ENCODE results near the gene KPNA6. TPM values are rescaled to one million over a fixed set of nuclear protein-coding genes. Genes with fewer than 3 reads are reported as not detected.
"Not testable (repeated sequence)": the region's sequence is repeated elsewhere in the genome, so short reads cannot be mapped to it uniquely, and the experiment has no call there.

KPNA6 gene
- total RNA-seq, 1 experiment from 2014 or later = 86.9 TPM

DNA sequence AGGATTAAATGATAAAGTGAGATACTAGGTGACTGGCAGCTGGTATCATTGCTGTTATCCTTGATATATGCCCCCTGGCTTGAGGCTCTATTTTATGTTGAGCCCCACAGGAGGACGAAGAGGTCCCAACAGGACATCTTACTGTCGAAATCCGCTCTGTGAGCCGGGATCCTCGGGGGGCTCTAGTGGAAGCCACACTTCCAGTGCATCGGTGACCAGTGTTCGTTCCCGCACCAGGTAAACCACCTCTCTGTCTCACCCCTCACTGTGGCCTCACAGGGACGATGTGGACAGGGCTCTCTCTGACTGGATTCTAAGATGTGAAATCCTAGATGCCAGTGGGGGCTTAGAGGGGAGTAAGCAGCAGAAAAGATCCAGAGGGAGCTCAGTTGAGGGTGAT lies 33.0 kb upstream of the KPNA6 start:
- no peak overlapping the region for H3K27ac Mint-ChIP-seq (ENCODE audit: low read depth, unreplicated experiment)
- DNase-seq (ENCODE audit: unreplicated experiment) = no peak
- intact Hi-C loops (cut with micrococcal nuclease) = no loop called here

DNA sequence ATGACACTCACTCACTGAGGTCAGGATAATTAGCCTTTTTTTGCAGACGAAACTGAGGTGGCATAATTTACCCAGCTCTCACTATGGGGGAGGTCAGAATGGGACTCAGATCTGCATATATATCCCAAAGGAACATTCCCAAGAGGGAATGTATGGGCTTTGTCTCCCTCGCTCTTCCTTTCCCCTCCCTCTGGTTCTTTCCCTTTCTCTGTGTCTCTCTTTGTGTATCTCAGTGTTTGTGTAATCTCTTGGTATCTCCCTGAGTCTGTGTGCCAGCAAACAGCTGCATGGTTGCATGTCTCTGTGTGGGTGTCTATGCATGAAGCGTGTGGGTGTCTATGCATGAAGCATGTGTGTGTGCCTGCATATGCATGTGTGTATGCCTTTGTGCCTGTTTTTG lies 30.4 kb upstream of the KPNA6 start:
- Mint-ChIP-seq H3K9me3 (ENCODE audit: unreplicated experiment) (no peaks in the 10 kb centered on the region), H3K27me3 (ENCODE audit: insufficient read depth, unreplicated experiment) (no peaks in the 10 kb centered on the region), H3K27ac (ENCODE audit: low read depth, unreplicated experiment) (no peak overlapping the region), H3K36me3 (ENCODE audit: insufficient read depth, unreplicated experiment) (peaks cover 41% of the 10 kb centered on the region), H3K4me1 (ENCODE audit: insufficient read depth, unreplicated experiment) (peaks cover 8% of the 10 kb centered on the region), H3K4me3 (ENCODE audit: unreplicated experiment) (no peak overlapping the region)
- BruUV-seq (replicated peaks) = no TSS peak
- ChIA-PET CTCF (no interaction called here), POLR2A (no interaction called here)
- no peak for DNase-seq (ENCODE audit: unreplicated experiment)
- TF ChIP-seq, protein P1, sequence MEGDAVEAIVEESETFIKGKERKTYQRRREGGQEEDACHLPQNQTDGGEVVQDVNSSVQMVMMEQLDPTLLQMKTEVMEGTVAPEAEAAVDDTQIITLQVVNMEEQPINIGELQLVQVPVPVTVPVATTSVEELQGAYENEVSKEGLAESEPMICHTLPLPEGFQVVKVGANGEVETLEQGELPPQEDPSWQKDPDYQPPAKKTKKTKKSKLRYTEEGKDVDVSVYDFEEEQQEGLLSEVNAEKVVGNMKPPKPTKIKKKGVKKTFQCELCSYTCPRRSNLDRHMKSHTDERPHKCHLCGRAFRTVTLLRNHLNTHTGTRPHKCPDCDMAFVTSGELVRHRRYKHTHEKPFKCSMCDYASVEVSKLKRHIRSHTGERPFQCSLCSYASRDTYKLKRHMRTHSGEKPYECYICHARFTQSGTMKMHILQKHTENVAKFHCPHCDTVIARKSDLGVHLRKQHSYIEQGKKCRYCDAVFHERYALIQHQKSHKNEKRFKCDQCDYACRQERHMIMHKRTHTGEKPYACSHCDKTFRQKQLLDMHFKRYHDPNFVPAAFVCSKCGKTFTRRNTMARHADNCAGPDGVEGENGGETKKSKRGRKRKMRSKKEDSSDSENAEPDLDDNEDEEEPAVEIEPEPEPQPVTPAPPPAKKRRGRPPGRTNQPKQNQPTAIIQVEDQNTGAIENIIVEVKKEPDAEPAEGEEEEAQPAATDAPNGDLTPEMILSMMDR (IDR thresholded peaks at IDR 0.05; ENCODE audit: unreplicated experiment) = no peak
- intact Hi-C loops (cut with micrococcal nuclease) = no loop called here

More for the DNA sequence above, 33.0 kb upstream of the KPNA6 start:
- ChIA-PET CTCF (no interaction called here), POLR2A (interaction anchor here (0.6 to 3.7 kb wide), 4 partner anchors 14 to 125 kb away, joined by 3 to 60 read pairs (median 4); partner anchors contain the start of genes CCDC28B, KPNA6 and TXLNA)
- Mint-ChIP-seq H3K27me3 (ENCODE audit: insufficient read depth, unreplicated experiment) (no peaks in the 10 kb centered on the region), H3K4me1 (ENCODE audit: insufficient read depth, unreplicated experiment) (peaks cover 17% of the 10 kb centered on the region), H3K9me3 (ENCODE audit: unreplicated experiment) (no peaks in the 10 kb centered on the region), H3K36me3 (ENCODE audit: insufficient read depth, unreplicated experiment) (peaks cover 33% of the 10 kb centered on the region), H3K4me3 (ENCODE audit: unreplicated experiment) (no peak overlapping the region)
- no TSS peak for BruUV-seq (replicated peaks)
- TF ChIP-seq, protein P1 (IDR thresholded peaks at IDR 0.05; ENCODE audit: unreplicated experiment) = no peak

DNA sequence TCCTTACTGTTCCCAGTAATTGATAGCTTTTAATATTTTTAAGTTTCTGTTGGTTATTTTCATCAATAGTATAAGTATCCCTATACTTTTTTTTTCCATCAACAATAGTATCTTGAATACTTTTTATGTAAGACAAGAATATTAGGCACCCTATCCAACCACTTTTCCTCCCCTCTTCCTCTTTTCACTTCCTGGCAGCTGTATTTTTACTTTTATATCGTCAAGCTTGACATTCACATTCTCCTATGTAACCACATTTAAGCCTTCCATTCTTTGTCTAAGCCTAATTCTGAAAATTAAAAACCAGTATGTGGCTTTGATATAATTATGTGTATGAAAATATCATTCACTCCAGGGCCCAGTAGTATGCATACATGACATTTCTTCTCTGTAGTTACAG lies 25.8 kb upstream of the KPNA6 start:
- POLR2A ChIA-PET = no interaction called here
- CTCF ChIA-PET = interaction anchor here (1.0 kb wide), 1 partner anchor 19 kb away, joined by 3 read pairs; no protein-coding TSS in a partner anchor

DNA sequence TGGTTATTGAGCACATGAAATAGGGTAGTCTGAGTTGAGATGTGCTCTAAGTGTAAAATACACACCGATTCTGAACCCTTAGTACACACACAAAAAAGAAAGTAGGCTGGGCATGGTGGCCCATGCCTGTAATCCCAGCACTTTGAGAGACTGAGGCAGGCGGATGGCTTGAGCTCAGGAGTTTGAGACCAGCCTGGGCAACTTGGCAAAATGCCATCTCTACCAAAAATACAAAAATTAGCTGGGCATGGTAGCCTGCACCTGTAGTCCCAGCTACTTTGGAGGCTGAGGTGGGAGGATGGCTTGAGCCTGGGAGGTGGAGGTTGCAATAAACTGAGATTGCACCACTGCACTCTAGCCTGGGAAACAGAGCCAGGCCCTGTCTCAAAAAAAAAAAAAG lies 21.5 kb upstream of the KPNA6 start:
- intact Hi-C loops (cut with micrococcal nuclease); BruUV-seq (replicated peaks); POLR2A ChIA-PET; H3K27ac Mint-ChIP-seq (ENCODE audit: low read depth, unreplicated experiment); H3K4me3 Mint-ChIP-seq (ENCODE audit: unreplicated experiment); H3K4me1 Mint-ChIP-seq (ENCODE audit: insufficient read depth, unreplicated experiment); DNase-seq (ENCODE audit: unreplicated experiment); H3K9me3 Mint-ChIP-seq (ENCODE audit: unreplicated experiment); H3K27me3 Mint-ChIP-seq (ENCODE audit: insufficient read depth, unreplicated experiment): not testable (repeated sequence)
- peaks cover 48% of the 10 kb centered on the region for H3K36me3 Mint-ChIP-seq (ENCODE audit: insufficient read depth, unreplicated experiment)
- CTCF ChIA-PET = interaction anchor here (0.6 to 2.0 kb wide), 2 partner anchors 13 to 24 kb away, joined by 4 to 5 read pairs; no protein-coding TSS in a partner anchor

More for the DNA sequence above, 25.8 kb upstream of the KPNA6 start:
- intact Hi-C loops (cut with micrococcal nuclease) = no loop called here
- Mint-ChIP-seq H3K9me3 (ENCODE audit: unreplicated experiment) (no peaks in the 10 kb centered on the region), H3K4me1 (ENCODE audit: insufficient read depth, unreplicated experiment) (no peaks in the 10 kb centered on the region), H3K4me3 (ENCODE audit: unreplicated experiment) (no peak overlapping the region), H3K36me3 (ENCODE audit: insufficient read depth, unreplicated experiment) (peaks cover 62% of the 10 kb centered on the region), H3K27ac (ENCODE audit: low read depth, unreplicated experiment) (no peak overlapping the region), H3K27me3 (ENCODE audit: insufficient read depth, unreplicated experiment) (no peaks in the 10 kb centered on the region)
- TF ChIP-seq, protein P1 (IDR thresholded peaks at IDR 0.05; ENCODE audit: unreplicated experiment) = no peak
- no peak for DNase-seq (ENCODE audit: unreplicated experiment)
- no TSS peak for BruUV-seq (replicated peaks)

DNA sequence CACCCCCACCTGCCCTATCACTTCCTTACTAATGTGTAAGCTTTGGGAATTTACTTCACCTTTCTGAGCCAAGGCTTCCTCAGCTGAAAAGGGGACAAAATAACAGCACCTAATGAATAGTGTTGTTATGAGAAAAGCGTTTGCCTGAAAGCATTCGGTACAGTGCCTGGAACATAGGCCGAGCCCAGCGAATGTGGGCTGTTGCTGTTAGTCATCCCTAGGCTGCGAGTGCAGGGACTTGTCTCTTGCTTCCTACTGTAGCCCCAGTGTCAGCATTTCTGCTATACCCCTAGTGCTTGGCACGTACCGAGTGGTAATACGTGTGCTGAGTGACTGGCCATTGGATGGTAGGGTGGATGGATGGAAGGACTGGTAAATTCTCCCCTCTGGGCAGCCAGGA lies 16.7 kb upstream of the KPNA6 start:
- H3K4me3 Mint-ChIP-seq (ENCODE audit: unreplicated experiment) = no peak overlapping the region
- no peaks in the 10 kb centered on the region for H3K4me1 Mint-ChIP-seq (ENCODE audit: insufficient read depth, unreplicated experiment)
- TF ChIP-seq, protein P1 (IDR thresholded peaks at IDR 0.05; ENCODE audit: unreplicated experiment) = no peak
- no TSS peak for BruUV-seq (replicated peaks)
- CTCF ChIA-PET = interaction anchor here (0.6 to 0.7 kb wide), 3 partner anchors 18 to 253 kb away, joined by 3 read pairs; no protein-coding TSS in a partner anchor
- POLR2A ChIA-PET = interaction anchor here (2.1 kb wide), 1 partner anchor 9 kb away, joined by 6 read pairs; no protein-coding TSS in a partner anchor
- no peaks in the 10 kb centered on the region for H3K27me3 Mint-ChIP-seq (ENCODE audit: insufficient read depth, unreplicated experiment)
- no peak overlapping the region for H3K27ac Mint-ChIP-seq (ENCODE audit: low read depth, unreplicated experiment)
- intact Hi-C loops (cut with micrococcal nuclease) = no loop called here
- no peaks in the 10 kb centered on the region for H3K9me3 Mint-ChIP-seq (ENCODE audit: unreplicated experiment)
- peaks cover 55% of the 10 kb centered on the region for H3K36me3 Mint-ChIP-seq (ENCODE audit: insufficient read depth, unreplicated experiment)
- DNase-seq (ENCODE audit: unreplicated experiment) = no peak
